Measurements from ENCODE around the gene CDCA5. TPM values are rescaled to one million over a fixed set of nuclear protein-coding genes. Genes with fewer than 3 reads are reported as not detected.
A peak's percentile ranks its signal among the peaks of the same experiment; 100 is the strongest.

Gene CDCA5
- total RNA-seq, 1 experiment from 2014 or later, result 94.8 TPM

DNA sequence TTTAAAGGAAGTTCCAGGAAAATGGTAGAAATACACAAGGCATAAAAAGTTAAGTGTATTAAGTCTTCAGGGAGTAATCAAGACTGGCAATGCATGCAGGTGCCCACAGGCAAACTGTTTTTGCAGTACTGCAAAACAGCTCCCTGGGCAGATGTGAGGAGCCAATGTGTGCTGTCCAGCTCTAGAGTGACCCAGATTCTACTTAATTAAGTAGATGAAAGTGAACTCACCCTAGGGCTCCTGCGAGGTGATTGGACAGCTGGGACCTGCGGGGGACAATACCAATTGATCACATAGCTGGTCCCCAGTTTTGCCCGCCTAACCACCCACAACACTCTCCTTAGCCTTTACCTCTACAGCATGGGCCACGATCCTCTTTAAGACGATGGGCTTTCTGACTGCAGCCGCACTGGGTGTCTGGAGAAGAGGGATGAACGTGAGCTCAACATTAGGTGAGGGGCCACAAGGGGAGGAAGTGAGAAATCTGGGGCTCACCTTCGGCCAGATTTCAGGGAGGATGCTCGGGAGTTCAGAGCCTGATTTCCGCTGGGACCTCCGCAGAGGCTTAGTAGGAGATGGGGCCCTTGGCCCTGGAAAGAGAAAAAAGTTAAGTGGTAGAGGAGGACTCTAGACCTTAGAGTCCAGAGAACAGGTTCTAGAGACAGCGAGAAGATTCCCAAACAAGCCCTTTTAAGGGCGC lies 556 bp downstream of the CDCA5 start:
- Histone ChIP-seq H3K79me1 (ENCODE audit: insufficient read depth, low read depth, low read length, poor library complexity, severe bottlenecking) (peaks cover 5% of the 10 kb centered on the region), H3K79me2 (ENCODE audit: insufficient read depth, low read length) (peaks cover 8% of the 10 kb centered on the region; the same call in 1 of the 2 replicates), H3K4me1 (ENCODE audit: insufficient read depth, low read length) (no peaks in the 10 kb centered on the region), H3K18ac (ENCODE audit: insufficient read length, low read depth, low read length) (peak overlapping the region; percentile 56), H3K4ac (ENCODE audit: low read depth, low read length) (no peak overlapping the region; the same call in 1 of the 2 replicates), H2BK120ac (ENCODE audit: low read depth, low read length, poor library complexity, severe bottlenecking) (no peak overlapping the region), H3K27me3 (ENCODE audit: insufficient read depth, low read length) (no peaks in the 10 kb centered on the region), H3K27ac (ENCODE audit: insufficient read length, low read depth, low read length) (no peak overlapping the region), H3K23me2 (ENCODE audit: insufficient read length, low read depth, low read length, poor library complexity, severe bottlenecking) (peaks cover 12% of the 10 kb centered on the region), H4K8ac (replicated peaks; ENCODE audit: insufficient read length, low read depth, low read length) (no peak overlapping the region), H4K20me1 (ENCODE audit: control insufficient read depth, insufficient read depth, insufficient read length) (peaks cover 3% of the 10 kb centered on the region), H3K23ac (ENCODE audit: insufficient read length, low read depth, low read length) (no peak overlapping the region), H2AK5ac (ENCODE audit: insufficient read length, low read length) (no peak overlapping the region), H3K4me2 (ENCODE audit: insufficient read depth, insufficient read length, low read length) (peak overlapping the region; percentile 79), H3K9me3 (ENCODE audit: control insufficient read depth, low read depth, low read length) (no peaks in the 10 kb centered on the region), H2AFZ (ENCODE audit: low read length) (no peak overlapping the region), H4K91ac (ENCODE audit: insufficient read length, low read depth, low read length) (no peak overlapping the region), H3K9ac (ENCODE audit: extremely low read depth, insufficient read length, low read length) (peak overlapping the region; percentile 93), H3T11ph (ENCODE audit: low read length) (no peak overlapping the region), H4K5ac (ENCODE audit: insufficient read length, low read depth, low read length) (no peak overlapping the region), H3K14ac (ENCODE audit: insufficient read depth, low read length) (peak overlapping the region; percentile 62; the same call in 1 of the 2 replicates), H2BK15ac (ENCODE audit: low read depth, low read length) (no peak overlapping the region), H2BK12ac (ENCODE audit: insufficient read length, low read depth, low read length) (no peak overlapping the region), H2BK5ac (ENCODE audit: insufficient read length, low read length) (no peak overlapping the region), H3K56ac (ENCODE audit: insufficient read length, low read depth, low read length) (no peak overlapping the region), H2BK20ac (ENCODE audit: low read depth, low read length, poor library complexity, severe bottlenecking) (no peak overlapping the region)
- Mint-ChIP-seq H3K9me3 (no peaks in the 10 kb centered on the region; a peak in 1 of 5 replicates), H3K27me3 (ENCODE audit: low read depth) (no peaks in the 10 kb centered on the region), H3K4me1 (peaks cover 15 to 22% of the 10 kb centered on the region in 2 experiments), H3K27ac (peak overlapping the region; percentile 98 to 100 (median 99)), H3K4me3 (peak overlapping the region; percentile 97 to 99), H3K36me3 (ENCODE audit: insufficient read depth in 1 of 3, low read depth in 3 of 3) (peaks cover 32 to 66% (median 65%) of the 10 kb centered on the region in 3 experiments)
- DNase-seq, result no peak
- no CpG with 5 or more reads among the region's 13 CpGs for WGBS (ENCODE audit: extremely low coverage, insufficient read length, low lambda C conversion rate)
- TF ChIP-seq, protein P1, sequence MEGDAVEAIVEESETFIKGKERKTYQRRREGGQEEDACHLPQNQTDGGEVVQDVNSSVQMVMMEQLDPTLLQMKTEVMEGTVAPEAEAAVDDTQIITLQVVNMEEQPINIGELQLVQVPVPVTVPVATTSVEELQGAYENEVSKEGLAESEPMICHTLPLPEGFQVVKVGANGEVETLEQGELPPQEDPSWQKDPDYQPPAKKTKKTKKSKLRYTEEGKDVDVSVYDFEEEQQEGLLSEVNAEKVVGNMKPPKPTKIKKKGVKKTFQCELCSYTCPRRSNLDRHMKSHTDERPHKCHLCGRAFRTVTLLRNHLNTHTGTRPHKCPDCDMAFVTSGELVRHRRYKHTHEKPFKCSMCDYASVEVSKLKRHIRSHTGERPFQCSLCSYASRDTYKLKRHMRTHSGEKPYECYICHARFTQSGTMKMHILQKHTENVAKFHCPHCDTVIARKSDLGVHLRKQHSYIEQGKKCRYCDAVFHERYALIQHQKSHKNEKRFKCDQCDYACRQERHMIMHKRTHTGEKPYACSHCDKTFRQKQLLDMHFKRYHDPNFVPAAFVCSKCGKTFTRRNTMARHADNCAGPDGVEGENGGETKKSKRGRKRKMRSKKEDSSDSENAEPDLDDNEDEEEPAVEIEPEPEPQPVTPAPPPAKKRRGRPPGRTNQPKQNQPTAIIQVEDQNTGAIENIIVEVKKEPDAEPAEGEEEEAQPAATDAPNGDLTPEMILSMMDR (conservative IDR thresholded peaks at IDR 0.05), result no peak

All from H9 (cell line).